GM12878 (cell line): Measurements from ENCODE around the gene ASIC5. TPM values are rescaled to one million over a fixed set of nuclear protein-coding genes. Genes with fewer than 3 reads are reported as not detected.
"Not testable (repeated sequence)": the region's sequence is repeated elsewhere in the genome, so short reads cannot be mapped to it uniquely, and the experiment has no call there.

Source experiments
- ATAC-seq: fragments of 200-7000 bp; cut with Tn5 transposase; 3 replicates; pipeline ENCODE4 v1.9.1; 2020; ENCODE audit warnings: mild to moderate bottlenecking, moderate library complexity
- BruUV-seq: library from RNA; stranded (reverse); fragments of 400-500 nt; replicated peaks from 2 replicates; lab custom pipeline; 2021; lab: Mats Ljungman, UMichigan
- CTCF ChIA-PET: fragments of 300-600 bp; sonication (Branson Sonifier 250); formaldehyde crosslinking; extraction: SDS; loops from one replicate; lab custom pipeline; 2021; ENCODE audit warnings: inconsistent platforms; lab: Yijun Ruan, JAX
- POLR2A ChIA-PET: fragments of 350-600 bp; formaldehyde crosslinking; extraction: SDS; loops from one replicate; lab custom pipeline; 2021; ENCODE audit warnings: inconsistent platforms; lab: Charles Lee
- RAD21 ChIA-PET: fragments of 300-600 bp; sonication (Branson Sonifier 250); formaldehyde crosslinking; loops from one replicate; lab custom pipeline; 2023; ENCODE audit warnings: antibody characterized with exemption; ENCODE audit not compliant: unreplicated experiment; lab: Charles Lee
- SMC1A ChIA-PET: fragments of 300-600 bp; sonication (Branson Sonifier 250); formaldehyde crosslinking; loops from one replicate; lab custom pipeline; 2023; ENCODE audit not compliant: unreplicated experiment, uncharacterized antibody; lab: Charles Lee
- DNase-seq: peaks from one replicate; pipeline ENCODE4 v3.0.0-alpha.2; 2011; ENCODE audit warnings: low read depth, low spot score
- FAIRE-seq: peaks from 3 replicates; lab custom pipeline; 2011; peaks lifted over from hg19 to GRCh38; lab: Jason Lieb, UNC
- H2AFZ ChIP-seq: 2 replicates; pipeline ENCODE4 v1.6.0; 2011; ENCODE audit warnings: low read depth, low read length, control low read depth; ENCODE audit not compliant: control insufficient read depth
- H3K27ac ChIP-seq: 2 replicates; pipeline ENCODE4 v1.5.1; 2011; ENCODE audit warnings: control low read depth; ENCODE audit not compliant: control insufficient read depth, insufficient read depth
- H3K27me3 ChIP-seq, 2 experiments: replicated peaks in 1 of 2; 2 replicates each; pipeline versions ENCODE4 v1.6.0 to v1.6.1; 2011; ENCODE audit warnings: low read length in 1 of 2; ENCODE audit not compliant: control insufficient read depth in 2 of 2, insufficient read depth in 2 of 2
- H3K36me3 ChIP-seq, 2 experiments: 2 replicates each; pipeline ENCODE4 v1.5.1; 2011; ENCODE audit warnings: low read length in 1 of 2; ENCODE audit not compliant: control insufficient read depth in 2 of 2, insufficient read depth in 2 of 2
- H3K4me1 ChIP-seq: 2 replicates; pipeline ENCODE4 v1.6.1; 2011; ENCODE audit warnings: mild to moderate bottlenecking, low read length, moderate library complexity, mixed read lengths; ENCODE audit not compliant: control insufficient read depth, insufficient read depth
- H3K4me2 ChIP-seq: 2 replicates; pipeline ENCODE4 v1.6.0; 2011; ENCODE audit warnings: control low read depth; ENCODE audit not compliant: control insufficient read depth, insufficient read depth
- H3K4me3 ChIP-seq: fragments of 200-600 bp; sonication (generic); 2 replicates; pipeline ENCODE4 v1.5.1; 2016
- H3K79me2 ChIP-seq: 2 replicates; pipeline ENCODE4 v1.6.0; 2011; ENCODE audit warnings: low read length; ENCODE audit not compliant: control insufficient read depth, insufficient read depth
- H3K9ac ChIP-seq: 2 replicates; pipeline ENCODE4 v1.8.0; 2011; ENCODE audit warnings: low read length, control low read depth, mixed read lengths; ENCODE audit not compliant: control insufficient read depth, insufficient read depth
- H3K9me3 ChIP-seq: replicated peaks from 3 replicates; pipeline ENCODE4 v1.5.1; 2011; ENCODE audit warnings: mild to moderate bottlenecking, low read length; ENCODE audit not compliant: control insufficient read depth, insufficient read depth
- H4K20me1 ChIP-seq: 2 replicates; pipeline ENCODE4 v1.6.0; 2011; ENCODE audit not compliant: control insufficient read depth, insufficient read depth
- ZBTB11 ChIP-seq: fragments of 450-650 bp; formaldehyde crosslinking; IDR thresholded peaks from 2 replicates; pipeline ENCODE4 v1.5.0; 2022; ENCODE audit warnings: mild to moderate bottlenecking, missing genetic modification characterization
- WGBS: methylation state at CpG from one replicate; pipeline ENCODE4 v1.1.6; 2016; ENCODE audit warnings: low lambda C conversion rate; ENCODE audit not compliant: insufficient replicate concordance, insufficient coverage; ENCODE audit errors: missing lambda C conversion rate; 5-methylcytosine and 5-hydroxymethylcytosine counted together
- in situ Hi-C: fragments of 300-500 bp; cut with MboI; formaldehyde crosslinking; loops from 9 replicates; pipeline ENCODE4 v1.14.3; 2018; ENCODE audit warnings: mixed read lengths
- intact Hi-C: fragments of 100-400 bp; cut with micrococcal nuclease; formaldehyde crosslinking; loops from one replicate; pipeline ENCODE4 v1.14.2; 2022; ENCODE audit not compliant: unreplicated experiment
- polyA plus RNA-seq, 11 experiments: library from polyadenylated mRNA; depleted of rRNA in 4 of 11; unstranded in 6 of 11; stranded (reverse) in 5 of 11; fragments of >200 nt; fragmentation: Nextera tagmentation in 4 of 11; fragmentation: Illumina TruSeq in 1 of 11; extraction: Ambion mirVana in 4 of 11; extraction: Trizol in 1 of 11; gene quantifications; 1 replicate in 1 of 11; 2 replicates in 10 of 11; pipeline versions ENCODE4 v1.2.1 to v1.2.3, GENCODE V29; 2011 to 2016; ENCODE audit warnings: inconsistent platforms in 2 of 11, missing spikeins in 2 of 11, low read depth in 1 of 11
- total RNA-seq, 4 experiments: library from RNA; depleted of rRNA in 3 of 4; stranded (reverse); fragments of >200 nt in 3 of 4; fragmentation: Illumina TruSeq in 1 of 4; extraction: Trizol in 1 of 4; gene quantifications; 2 replicates each; pipeline versions ENCODE4 v1.2.1 to v1.2.3, GENCODE V29; 2013 to 2021

Gene ASIC5
- total and polyA plus RNA-seq, 10 of the 15 experiments (the other 5 are each of a cell fraction or from before 2014, with no cell fraction given) = not detected

- TF ChIP-seq ZBTB11 (CRISPR knock-in tag) = no peak
These were observed 66.8 kb downstream of the ASIC5 start (continued) for GRCh38 chr4:155799116-155799793.

GRCh38 chr4:155797581-155797980 is 68.5 kb downstream of the ASIC5 start:
- H3K36me3 ChIP-seq, FAIRE-seq, H3K4me1 ChIP-seq, H3K27ac ChIP-seq, intact Hi-C loops, H3K4me3 ChIP-seq, H3K9me3 ChIP-seq, DNase-seq, BruUV-seq, H3K9ac ChIP-seq, H3K79me2 ChIP-seq, H3K27me3 ChIP-seq, H4K20me1 ChIP-seq, ATAC-seq, H3K4me2 ChIP-seq, H2AFZ ChIP-seq: not testable (repeated sequence)
- SMC1A ChIA-PET = interaction anchor here (0.6 to 3.2 kb wide), 2 partner anchors 10 to 366 kb away, joined by 3 to 14 read pairs; no protein-coding TSS in a partner anchor
- POLR2A ChIA-PET = interaction anchor here (0.7 kb wide), 1 partner anchor 350 kb away, joined by 3 read pairs; no protein-coding TSS in a partner anchor
- WGBS = 42% methylated on average over 4 of the region's 4 CpGs
- in situ Hi-C loops = loop anchor here (25.0 kb wide), 2 partner anchors 810 to 985 kb away; no protein-coding TSS in a partner anchor
- CTCF ChIA-PET = interaction anchor here (0.8 to 2.8 kb wide), 5 partner anchors 8 to 354 kb away, joined by 3 to 10 read pairs (median 6); partner anchors contain the start of gene CTSO
- RAD21 ChIA-PET = interaction anchor here (1.0 to 1.8 kb wide), 2 partner anchors 9 to 268 kb away, joined by 3 to 5 read pairs; no protein-coding TSS in a partner anchor
